ENCODE data around the gene NEMP1. TPM values are rescaled to one million over a fixed set of nuclear protein-coding genes. Genes with fewer than 3 reads are reported as not detected.

NEMP1 gene
- total RNA-seq (10 to 100 TPM; 18.1 to 18.2 TPM), polyA plus RNA-seq (ENCODE audit: insufficient read depth, low read depth, low replicate concordance) (15.9 TPM)
- long read RNA-seq, donor 1, full-length matches to known transcripts: 7 of 7 reads
- long read RNA-seq, donor 1, partial matches to known transcripts: 0 of 7 reads
- long read RNA-seq, donor 1, other reads (novel, unspliced or antisense): 0 of 7 reads
- long read RNA-seq, donor 2, full-length matches to known transcripts: 1 of 60 reads
- long read RNA-seq, donor 2, partial matches to known transcripts: 59 of 60 reads
- long read RNA-seq, donor 2, other reads (novel, unspliced or antisense): 0 of 60 reads

GRCh38 chr12:57078519-57079404 is at the start of gene NEMP1:
Gene NEMP1, minus strand, starts transcription at chr12:57078791. Its CDS starts 46 bp downstream, at chr12:57078745.
- intact Hi-C loops (cut with DNase I; ENCODE audit: low total_unique reads): no loop called here
- peak within 1 kb of the TSS; percentile 67 to 80 for H3K4me3 ChIP-seq

GRCh38 chr12:57127726-57128518 is 49.3 kb upstream of the NEMP1 start, which contains the start of gene LRP1:
Gene LRP1, plus strand, starts transcription at chr12:57128483. Its CDS starts 482 bp downstream, at chr12:57128965.
- Histone ChIP-seq H3K9me3 (no peaks in the 10 kb centered on the region), H3K4me3 (peak within 1 kb of the TSS; percentile 65 to 92), H3K4me1 (peaks cover 41% of the 10 kb centered on the region), H3K27ac (peak within 1 kb of the TSS; percentile 98 to 99), H3K36me3 (ENCODE audit: low read depth, missing control alignments) (no peaks in the 10 kb centered on the region), H3K27me3 (no peaks in the 10 kb centered on the region)
- intact Hi-C loops (cut with DNase I; ENCODE audit: low total_unique reads): loop anchor here (2.0 kb wide), 1 partner anchor 51 kb away; no protein-coding TSS in a partner anchor
- TF ChIP-seq POLR2A (IDR thresholded peaks at IDR 0.05) (peak; percentile 51), CTCF (IDR thresholded peaks at IDR 0.05) (no peak)
- 1 to 2% methylated on average over 39 to 56 of the region's 57 CpGs for WGBS, 2 donors
- peak; percentile 89 for DNase-seq

More at GRCh38 chr12:57078519-57079404, at the start of gene NEMP1:
- WGBS, 2 donors: 0 to 1% methylated on average over 29 to 39 of the region's 39 CpGs
- DNase-seq: peak; percentile 99
- no peaks in the 10 kb centered on the region for H3K36me3 ChIP-seq (ENCODE audit: low read depth, missing control alignments)
- no peaks in the 10 kb centered on the region for H3K9me3 ChIP-seq
- peaks cover 10% of the 10 kb centered on the region for H3K4me1 ChIP-seq
- TF ChIP-seq CTCF (IDR thresholded peaks at IDR 0.05) (peak in 1 of 3 experiments; percentile 9), POLR2A (IDR thresholded peaks at IDR 0.05) (no peak)
- peak within 1 kb of the TSS; percentile 57 to 82 for H3K27ac ChIP-seq
- H3K27me3 ChIP-seq: no peaks in the 10 kb centered on the region

GRCh38 chr12:57127101-57127725 is 48.6 kb upstream of the NEMP1 start:
- WGBS, 2 donors: 1% methylated on average over 23 to 26 of the region's 26 CpGs
- Histone ChIP-seq H3K9me3 (no peaks in the 10 kb centered on the region), H3K36me3 (ENCODE audit: low read depth, missing control alignments) (no peaks in the 10 kb centered on the region), H3K4me3 (peak overlapping the region; percentile 65 to 92), H3K27me3 (no peaks in the 10 kb centered on the region), H3K4me1 (peaks cover 34% of the 10 kb centered on the region), H3K27ac (peak overlapping the region; percentile 98 to 99)
- DNase-seq: peak; percentile 92
- intact Hi-C loops (cut with DNase I; ENCODE audit: low total_unique reads): loop anchor here (2.0 kb wide), 1 partner anchor 52 kb away; no protein-coding TSS in a partner anchor
- TF ChIP-seq POLR2A (IDR thresholded peaks at IDR 0.05) (no peak), CTCF (IDR thresholded peaks at IDR 0.05) (peak; percentile 32 to 61 (median 33))

- no peaks in the 10 kb centered on the region for H3K27me3 ChIP-seq
- TF ChIP-seq CTCF (IDR thresholded peaks at IDR 0.05) (no peak), POLR2A (IDR thresholded peaks at IDR 0.05) (no peak)
- peaks cover 28% of the 10 kb centered on the region for H3K4me1 ChIP-seq
- H3K9me3 ChIP-seq: no peaks in the 10 kb centered on the region
- no peak for DNase-seq
- WGBS, 2 donors: 22 to 25% methylated on average over 7 of the region's 7 CpGs
- intact Hi-C loops (cut with DNase I; ENCODE audit: low total_unique reads): loop anchor here (2.0 kb wide), 1 partner anchor 52 kb away; no protein-coding TSS in a partner anchor
- no peak overlapping the region for H3K4me3 ChIP-seq
- H3K36me3 ChIP-seq (ENCODE audit: low read depth, missing control alignments): no peaks in the 10 kb centered on the region
- H3K27ac ChIP-seq: peak overlapping the region; percentile 98 to 99
Observed at GRCh38 chr12:57126561-57126960, 48.0 kb upstream of the NEMP1 start.

Data from testis (tissue), 5 donors.